Testis (tissue), 2 donors: ENCODE results near the gene WDR46.

ENCODE experiments used
- CTCF ChIP-seq, 3 experiments: fragments of 450-650 bp in 2 of 3; fragments of 200-600 bp in 1 of 3; sonication (generic) in 1 of 3; IDR thresholded peaks; one replicate each; pipeline ENCODE4 v1.5.1; 2016 to 2019; ENCODE audit warnings: antibody characterized with exemption in 3 of 3, mild to moderate bottlenecking in 2 of 3, moderate library complexity in 1 of 3
- POLR2A ChIP-seq: fragments of 450-650 bp; IDR thresholded peaks from one replicate; pipeline ENCODE4 v1.6.1; 2017; ENCODE audit warnings: antibody characterized with exemption, mild to moderate bottlenecking, moderate library complexity

DNA sequence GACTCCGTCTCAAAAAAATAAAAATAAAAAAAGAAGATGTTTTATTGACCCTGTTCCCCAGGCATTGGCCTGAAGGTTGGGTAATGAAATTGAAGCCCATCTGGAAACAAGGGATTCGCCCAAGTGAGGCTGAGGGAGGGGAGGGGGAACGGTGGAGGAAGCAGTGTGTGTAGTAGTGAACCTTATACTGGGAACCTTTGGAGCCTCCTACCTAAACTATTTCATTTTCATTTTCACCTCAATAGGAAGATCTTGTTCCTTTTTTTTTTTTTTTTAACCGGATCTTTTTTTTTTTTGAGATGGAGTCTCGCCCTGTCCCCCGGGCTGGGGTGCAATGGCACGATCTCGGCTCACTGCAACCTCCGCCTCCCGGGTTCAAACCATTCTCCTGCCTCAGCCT, 41.7 kb upstream of the WDR46 start:
- TF ChIP-seq CTCF (IDR thresholded peaks at IDR 0.05) = no peak
- no peak for TF ChIP-seq POLR2A
